GM19351 (cell line): ENCODE measurements around the gene TMTC1.

Experiments used
- ATAC-seq: cut with Tn5 transposase; IDR thresholded peaks from one replicate; pipeline ENCODE4 v1.9.1; 2021; ENCODE audit warnings: mild to moderate bottlenecking, moderate library complexity; ENCODE audit not compliant: unreplicated experiment

Gene TMTC1

GRCh38 chr12:29492891-29493290 is 290.9 kb downstream of the TMTC1 start:
- ATAC-seq = no peak

GRCh38 chr12:29486972-29487371 is 296.8 kb downstream of the TMTC1 start:
- no peak for ATAC-seq

- no peak for ATAC-seq
Observed at GRCh38 chr12:29463198-29463597, 320.5 kb downstream of the TMTC1 start.

- no peak for ATAC-seq
Observed at GRCh38 chr12:29460082-29460481, 323.7 kb downstream of the TMTC1 start.

- ATAC-seq = no peak
Observed at GRCh38 chr12:29455087-29455486, 328.7 kb downstream of the TMTC1 start.

GRCh38 chr12:29451888-29452287 is 331.9 kb downstream of the TMTC1 start:
- no peak for ATAC-seq
